Endothelial cell of umbilical vein (primary cell): ENCODE measurements around the gene CDCA3. TPM values are rescaled to one million over a fixed set of nuclear protein-coding genes. Genes with fewer than 3 reads are reported as not detected.
"Not testable (repeated sequence)": the region's sequence is repeated elsewhere in the genome, so short reads cannot be mapped to it uniquely, and the experiment has no call there.

ENCODE experiments used
- BruUV-seq: library from RNA; stranded (reverse); fragments of 400-500 nt; replicated peaks from 2 replicates; lab custom pipeline; 2021; lab: Mats Ljungman, UMichigan
- CTCF ChIA-PET: fragments of 300-600, 350-600 bp; sonication (Branson Sonifier 250); formaldehyde crosslinking; loops from one replicate; lab custom pipeline; 2021; ENCODE audit warnings: antibody characterized with exemption, inconsistent platforms; lab: Charles Lee
- POLR2A ChIA-PET: fragments of 300-600, 350-600 bp; sonication (Branson Sonifier 250); formaldehyde crosslinking; loops from one replicate; lab custom pipeline; 2021; ENCODE audit warnings: antibody characterized with exemption, inconsistent platforms; lab: Charles Lee
- DNase-seq: peaks from one replicate; pipeline ENCODE4 v3.0.0-alpha.2; 2011; ENCODE audit warnings: low read depth, low spot score
- FAIRE-seq: peaks from 2 replicates; lab custom pipeline; 2011; peaks lifted over from hg19 to GRCh38; lab: Jason Lieb, UNC
- H2AFZ ChIP-seq: 2 replicates; pipeline ENCODE4 v1.6.0; 2012; ENCODE audit warnings: low read depth, low read length, control low read depth, inconsistent platforms
- H3K27ac ChIP-seq: 2 replicates; pipeline ENCODE4 v1.5.1; 2011; ENCODE audit warnings: low read depth, mild to moderate bottlenecking, control low read depth, low read length, moderate library complexity; ENCODE audit not compliant: insufficient read depth
- H3K27me3 ChIP-seq, 2 experiments: 2 replicates each; pipeline versions ENCODE4 v1.6.0 to v1.6.1; 2011; ENCODE audit warnings: low read length in 2 of 2, mixed read lengths in 1 of 2; ENCODE audit not compliant: control insufficient read depth in 2 of 2, insufficient read depth in 2 of 2
- H3K36me3 ChIP-seq, 2 experiments: 2 replicates in 1 of 2; 3 replicates in 1 of 2; pipeline ENCODE4 v1.5.1; 2011; ENCODE audit warnings: low read length in 2 of 2, mild to moderate bottlenecking in 1 of 2, moderate library complexity in 1 of 2; ENCODE audit not compliant: control insufficient read depth in 2 of 2, insufficient read depth in 2 of 2; ENCODE audit errors: extremely low read depth in 1 of 2
- H3K4me1 ChIP-seq: 3 replicates; pipeline ENCODE4 v1.5.1; 2011; ENCODE audit warnings: mild to moderate bottlenecking, low read length; ENCODE audit not compliant: control insufficient read depth, insufficient read depth; ENCODE audit errors: extremely low read depth
- H3K4me2 ChIP-seq: 2 replicates; pipeline ENCODE4 v1.6.1; 2011; ENCODE audit warnings: low read length, control low read depth, mixed read lengths; ENCODE audit not compliant: insufficient read depth
- H3K4me3 ChIP-seq, 3 experiments: fragments of 200-600 bp in 1 of 3; sonication (generic), shearing (Covaris generic) in 1 of 3; replicated peaks in 1 of 3; 2 replicates each; pipeline ENCODE4 v1.5.1; 2011 to 2016; ENCODE audit warnings: control low read depth in 3 of 3, low read length in 3 of 3, mild to moderate bottlenecking in 2 of 3, inconsistent platforms in 1 of 3, low read depth in 1 of 3, moderate library complexity in 1 of 3; ENCODE audit not compliant: insufficient read depth in 1 of 3
- H3K79me2 ChIP-seq: 2 replicates; pipeline ENCODE4 v1.6.0; 2012; ENCODE audit warnings: low read length, inconsistent platforms; ENCODE audit not compliant: control insufficient read depth, insufficient read depth
- H3K9ac ChIP-seq: replicated peaks from 2 replicates; pipeline ENCODE3; 2011; ENCODE audit warnings: low read length, control low read depth; ENCODE audit not compliant: insufficient read depth; ENCODE audit errors: extremely low read depth
- H3K9me1 ChIP-seq: replicated peaks from 3 replicates; pipeline ENCODE4 v1.6.0; 2011; ENCODE audit warnings: mild to moderate bottlenecking, low read length; ENCODE audit not compliant: control insufficient read depth, insufficient read depth; ENCODE audit errors: extremely low read depth
- H3K9me3 ChIP-seq: replicated peaks from 2 replicates; pipeline ENCODE4 v1.5.1; 2012; ENCODE audit warnings: low read length, inconsistent platforms; ENCODE audit not compliant: control insufficient read depth, insufficient read depth
- H4K20me1 ChIP-seq: replicated peaks from 2 replicates; pipeline ENCODE3; 2011; ENCODE audit warnings: mild to moderate bottlenecking, low read length; ENCODE audit not compliant: control insufficient read depth, insufficient read depth; ENCODE audit errors: extremely low read depth
- FOS ChIP-seq: IDR thresholded peaks from 2 replicates; pipeline ENCODE4 v1.6.1; 2011; ENCODE audit warnings: mild to moderate bottlenecking, low read length, moderate library complexity, borderline replicate concordance; ENCODE audit not compliant: insufficient read depth
- POLR2A ChIP-seq: IDR thresholded peaks from 2 replicates; pipeline ENCODE4 v1.6.1; 2012; ENCODE audit warnings: low read depth, mild to moderate bottlenecking, control low read depth, low read length
- POLR2AphosphoS5 ChIP-seq: IDR thresholded peaks from 2 replicates; pipeline ENCODE4 v1.6.1; 2012; ENCODE audit warnings: low read depth, mild to moderate bottlenecking, control low read depth, low read length, moderate library complexity; ENCODE audit not compliant: insufficient read depth
- dilution Hi-C: fragments of 300-500 bp; cut with MboI; formaldehyde crosslinking; loops from one replicate; pipeline ENCODE4 v1.15.0; 2019; ENCODE audit warnings: low sequenced_read_pairs; ENCODE audit not compliant: extremely low pct_ligation_motif_present
- intact Hi-C: fragments of 100-400 bp; cut with micrococcal nuclease; formaldehyde crosslinking; loops from one replicate; pipeline ENCODE4 v1.10.0; 2022
- polyA plus RNA-seq, 4 experiments: library from polyadenylated mRNA; depleted of rRNA in 3 of 4; stranded (reverse) in 3 of 4; unstranded in 1 of 4; fragments of >200 nt; gene quantifications; 2 replicates each; pipeline versions ENCODE4 v1.2.1 to v1.2.3, GENCODE V29; 2011 to 2012; ENCODE audit warnings: missing spikeins in 1 of 4
- total RNA-seq: library from RNA; stranded (reverse); gene quantifications from 2 replicates; pipeline ENCODE4 v1.2.3, GENCODE V29; 2021

Gene CDCA3
- total and polyA plus RNA-seq, 2 donors (not counting 3 experiments of a cell fraction or from before 2014, with no cell fraction given) = 44.3 to 53.5 TPM

DNA sequence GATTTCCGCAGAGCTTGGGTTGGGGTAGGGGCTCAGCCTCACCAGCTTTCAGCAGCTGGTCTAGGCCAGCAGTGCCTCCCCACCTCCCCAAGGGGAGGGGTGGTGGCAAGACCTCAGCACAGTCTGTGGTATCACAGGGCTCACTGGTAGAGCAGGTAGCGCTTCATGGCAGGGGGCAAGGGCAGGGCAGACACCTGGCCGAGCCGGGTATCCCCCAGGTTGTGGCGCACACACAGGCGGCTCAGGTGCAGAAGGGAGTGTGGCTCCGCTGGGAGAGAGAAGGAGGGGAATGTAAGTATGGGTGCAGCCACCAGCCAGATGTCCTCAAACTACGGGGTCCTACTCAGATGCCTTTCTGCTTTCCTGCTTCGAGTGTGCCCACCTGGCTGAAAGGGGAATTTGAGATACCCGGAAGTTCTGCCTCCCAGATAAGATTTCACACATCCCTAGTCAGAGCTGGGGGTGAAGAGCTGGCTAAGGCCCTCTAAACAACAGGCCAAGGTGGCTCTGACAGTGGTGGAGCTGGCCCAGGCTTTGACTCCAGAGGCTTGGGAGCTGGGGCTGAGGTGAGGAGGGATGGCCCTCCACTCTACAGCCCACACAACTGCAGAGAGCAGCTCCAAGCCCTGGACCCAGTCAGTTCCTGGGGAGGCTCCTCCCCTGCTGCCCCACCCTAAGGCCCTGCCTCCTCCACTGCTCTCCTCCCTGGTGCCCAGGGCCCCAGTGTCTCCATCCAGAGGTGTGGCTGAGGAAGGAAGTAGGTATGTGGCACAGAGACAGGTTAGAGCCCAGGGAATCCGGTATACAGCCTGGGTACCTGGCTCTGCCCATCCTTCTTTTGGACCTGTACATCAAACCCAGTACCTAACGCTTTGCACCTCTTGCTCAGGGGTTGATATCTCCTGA, 20.2 kb upstream of the CDCA3 start:
- H3K4me3 ChIP-seq = peak overlapping the region in 1 of 3 experiments; percentile 84
- DNase-seq = no peak
- no TSS peak for BruUV-seq
- intact Hi-C loops = loop anchor here (5.0 kb wide), 2 partner anchors 221 to 236 kb away; partner anchors contain the start of genes C1R and C1RL
- H2AFZ ChIP-seq = no peak overlapping the region
- H3K4me2 ChIP-seq = peak overlapping the region; percentile 98
- H3K36me3 ChIP-seq = peaks cover 0 to 22% of the 10 kb centered on the region in 2 experiments
- H3K4me1 ChIP-seq = peaks cover 41% of the 10 kb centered on the region
- no peaks in the 10 kb centered on the region for H3K9me1 ChIP-seq
- peak; percentile 15 for FAIRE-seq
- no peak for TF ChIP-seq FOS
- TF ChIP-seq POLR2A = peak; percentile 38
- TF ChIP-seq POLR2AphosphoS5 = peak; percentile 39
- ChIA-PET POLR2A (interaction anchor here (0.6 to 1.1 kb wide), 2 partner anchors 72 to 99 kb away, joined by 4 to 8 read pairs; partner anchors contain the start of genes C12orf57, LAG3 and RNU7-1), CTCF (interaction anchor here (1.9 to 4.3 kb wide), 10 partner anchors 10 to 237 kb away, joined by 5 to 74 read pairs (median 16); partner anchors contain the start of genes C12orf57, C1RL, CDCA3 and MLF2)
- dilution Hi-C loops = no loop called here
- no peaks in the 10 kb centered on the region for H4K20me1 ChIP-seq
- no peaks in the 10 kb centered on the region for H3K27me3 ChIP-seq
- H3K79me2 ChIP-seq = peaks cover 40% of the 10 kb centered on the region
- no peak overlapping the region for H3K27ac ChIP-seq
- H3K9ac ChIP-seq = no peak overlapping the region
- no peaks in the 10 kb centered on the region for H3K9me3 ChIP-seq

DNA sequence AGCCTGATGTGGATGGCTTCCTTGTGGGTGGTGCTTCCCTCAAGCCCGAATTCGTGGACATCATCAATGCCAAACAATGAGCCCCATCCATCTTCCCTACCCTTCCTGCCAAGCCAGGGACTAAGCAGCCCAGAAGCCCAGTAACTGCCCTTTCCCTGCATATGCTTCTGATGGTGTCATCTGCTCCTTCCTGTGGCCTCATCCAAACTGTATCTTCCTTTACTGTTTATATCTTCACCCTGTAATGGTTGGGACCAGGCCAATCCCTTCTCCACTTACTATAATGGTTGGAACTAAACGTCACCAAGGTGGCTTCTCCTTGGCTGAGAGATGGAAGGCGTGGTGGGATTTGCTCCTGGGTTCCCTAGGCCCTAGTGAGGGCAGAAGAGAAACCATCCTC, 19.2 kb upstream of the CDCA3 start:
- H3K4me1 ChIP-seq = peaks cover 41% of the 10 kb centered on the region
- intact Hi-C loops = loop anchor here (5.0 kb wide), 2 partner anchors 222 to 237 kb away; partner anchors contain the start of genes C1R and C1RL
- FAIRE-seq, H3K4me3 ChIP-seq, H3K9me3 ChIP-seq, H4K20me1 ChIP-seq, H2AFZ ChIP-seq, H3K9me1 ChIP-seq, H3K27ac ChIP-seq, dilution Hi-C loops, H3K27me3 ChIP-seq, H3K9ac ChIP-seq, H3K4me2 ChIP-seq, DNase-seq: not testable (repeated sequence)
- peaks cover 40% of the 10 kb centered on the region for H3K79me2 ChIP-seq
- POLR2A ChIA-PET = interaction anchor here (1.1 kb wide), 1 partner anchor 73 kb away, joined by 4 read pairs; the partner anchor contains the start of genes C12orf57 and RNU7-1
- H3K36me3 ChIP-seq = peaks cover 0 to 21% of the 10 kb centered on the region in 2 experiments
- peak; percentile 13 for TF ChIP-seq POLR2A
- CTCF ChIA-PET = interaction anchor here (1.4 to 3.9 kb wide), 5 partner anchors 55 to 238 kb away, joined by 5 to 27 read pairs (median 21); partner anchors contain the start of genes C12orf57, C1RL and RNU7-1
- TSS peak; percentile 44 for BruUV-seq
